ENCODE data around the gene MUC2. TPM values are rescaled to one million over a fixed set of nuclear protein-coding genes. Genes with fewer than 3 reads are reported as not detected.

The MUC2 gene
- total and polyA plus RNA-seq, 2 of the 4 experiments (the other 2 are of a cell fraction), result not detected

- Histone ChIP-seq H2AFZ (replicated peaks; ENCODE audit: low read length, poor library complexity) (no peak overlapping the region), H4K91ac (ENCODE audit: insufficient read depth, low read depth, low read length) (no peak overlapping the region), H3K23ac (ENCODE audit: low read depth, low read length) (no peak overlapping the region), H2AK5ac (ENCODE audit: low read depth, low read length) (no peak overlapping the region), H3K56ac (ENCODE audit: extremely low read depth, insufficient read depth, low read length) (no peak overlapping the region), H3K4me3 (ENCODE audit: insufficient read depth, low read depth, low read length) (no peak overlapping the region), H3K4me2 (ENCODE audit: low read depth, low read length) (no peak overlapping the region), H2BK15ac (ENCODE audit: low read depth, low read length) (no peak overlapping the region), H2AK9ac (replicated peaks; ENCODE audit: low read depth, low read length, poor library complexity) (no peak overlapping the region), H3K4me1 (ENCODE audit: control insufficient read depth, insufficient read depth, low read length) (peaks cover 13% of the 10 kb centered on the region), H3K79me1 (ENCODE audit: low read depth in 1 of 2, low read length in 2 of 2) (no peaks in the 10 kb centered on the region), H2BK5ac (ENCODE audit: low read depth, low read length, poor library complexity, severe bottlenecking) (no peak overlapping the region), H4K5ac (ENCODE audit: low read depth, low read length) (no peak overlapping the region), H3K9ac (ENCODE audit: low read depth, low read length) (no peak overlapping the region), H4K8ac (ENCODE audit: low read depth in 2 of 2, low read length in 2 of 2) (no peak overlapping the region), H3K36me3 (ENCODE audit: control insufficient read depth, insufficient read depth, low read length) (no peaks in the 10 kb centered on the region), H2BK120ac (ENCODE audit: low read depth, low read length) (no peak overlapping the region), H3K18ac (ENCODE audit: low read depth, low read length) (no peak overlapping the region), H4K20me1 (ENCODE audit: insufficient read depth, low read length) (no peaks in the 10 kb centered on the region), H3K9me1 (ENCODE audit: insufficient read depth, low read length) (no peaks in the 10 kb centered on the region), H3K27ac (ENCODE audit: insufficient read depth, low read length) (no peak overlapping the region), H2BK20ac (ENCODE audit: low read depth, low read length) (no peak overlapping the region), H3K27me3 (ENCODE audit: control insufficient read depth, insufficient read depth, low read length) (peaks cover 4% of the 10 kb centered on the region), H3K4ac (ENCODE audit: low read depth, low read length) (no peak overlapping the region), H3K9me3 (ENCODE audit: control insufficient read depth, insufficient read depth, low read length) (no peaks in the 10 kb centered on the region), H3K14ac (replicated peaks; ENCODE audit: low read depth, low read length) (no peak overlapping the region)
- 91% methylated on average over 9 of the region's 21 CpGs; no CpG with 5 or more reads in 1 of the 2 experiments for WGBS, 2 experiments (ENCODE audit: extremely low coverage in 2 of 2, insufficient read length in 1 of 2)
- CTCF ChIA-PET, result no interaction called here
- intact Hi-C loops (cut with micrococcal nuclease), result no loop called here
- in situ Hi-C loops (cut with MboI; ENCODE audit: low sequenced_read_pairs), result no loop called here
- POLR2A ChIA-PET (ENCODE audit: unreplicated experiment), result no interaction called here
- no TSS peak for BruUV-seq (replicated peaks)
- no peak for DNase-seq
- dilution Hi-C loops (cut with HindIII; ENCODE audit: low sequenced_read_pairs, unreplicated experiment), result no loop called here
- ATAC-seq (ENCODE audit: low read depth), result no peak
- TF ChIP-seq MXI1 (IDR thresholded peaks at IDR 0.05; ENCODE audit: borderline replicate concordance, low read depth, low read length), result no peak
- TF ChIP-seq RCOR1 (IDR thresholded peaks at IDR 0.05; ENCODE audit: insufficient replicate concordance, low read length), result no peak
- no peak for TF ChIP-seq FOS (IDR thresholded peaks at IDR 0.05; ENCODE audit: low read depth, low read length)
- no peak for TF ChIP-seq MAFK (IDR thresholded peaks at IDR 0.05; ENCODE audit: low read depth, low read length)
- TF ChIP-seq USF2 (IDR thresholded peaks at IDR 0.05; ENCODE audit: low read depth, low read length), result no peak
- TF ChIP-seq ELK1 (IDR thresholded peaks at IDR 0.05; ENCODE audit: borderline replicate concordance, low read depth, low read length), result no peak
- no peak for TF ChIP-seq POLR2A (IDR thresholded peaks at IDR 0.05; ENCODE audit: low read depth, low read length)
- no peak for TF ChIP-seq NFE2L2 (IDR thresholded peaks at IDR 0.05; ENCODE audit: low read depth, low read length)
- TF ChIP-seq BHLHE40 (IDR thresholded peaks at IDR 0.05; ENCODE audit: low read depth, low read length), result no peak
- no peak for TF ChIP-seq RAD21 (IDR thresholded peaks at IDR 0.05; ENCODE audit: low read length)
Observed at GRCh38 chr11:1071571-1072115, 3.0 kb upstream of the MUC2 start.

All from IMR-90 (cell line).